Mesothelial cell of epicardium (in vitro differentiated cells): ENCODE results near the gene ZNF329. TPM values are rescaled to one million over a fixed set of nuclear protein-coding genes. Genes with fewer than 3 reads are reported as not detected.
"Not testable (repeated sequence)": the region's sequence is repeated elsewhere in the genome, so short reads cannot be mapped to it uniquely, and the experiment has no call there.

ENCODE experiments used
- DNase-seq, 2 experiments: peaks; one replicate each; pipeline ENCODE4 v3.0.0; 2021; ENCODE audit warnings: low spot score in 2 of 2; ENCODE audit not compliant: unreplicated experiment in 2 of 2
- H3K27ac Mint-ChIP-seq: 2 replicates; pipeline ENCODE4 v1.8.0; 2021; ENCODE audit warnings: mixed read lengths
- H3K27me3 Mint-ChIP-seq: 2 replicates; pipeline ENCODE4 v1.8.0; 2021; ENCODE audit warnings: low read depth, mixed read lengths
- H3K36me3 Mint-ChIP-seq: 2 replicates; pipeline ENCODE4 v1.8.0; 2021; ENCODE audit warnings: mixed read lengths
- H3K4me1 Mint-ChIP-seq: 2 replicates; pipeline ENCODE4 v1.8.0; 2021; ENCODE audit warnings: mixed read lengths
- H3K4me3 Mint-ChIP-seq: 2 replicates; pipeline ENCODE4 v1.8.0; 2021; ENCODE audit warnings: mild to moderate bottlenecking, moderate library complexity, mixed read lengths
- H3K9me3 Mint-ChIP-seq: 2 replicates; pipeline ENCODE4 v1.8.0; 2021; ENCODE audit warnings: mixed read lengths
- total RNA-seq: library from RNA; stranded (reverse); gene quantifications from 3 replicates; pipeline ENCODE4 v1.2.1, GENCODE V29; 2021
- TF ChIP-seq, protein P1 (sequence below): fragments of 200-600 bp; sonication (generic); IDR thresholded peaks from one replicate; pipeline ENCODE4 v1.5.0; 2021; ENCODE audit warnings: antibody characterized with exemption; ENCODE audit not compliant: unreplicated experiment

Gene ZNF329
- total RNA-seq, 1 donor from 2014 or later, result 13.6 TPM

DNA sequence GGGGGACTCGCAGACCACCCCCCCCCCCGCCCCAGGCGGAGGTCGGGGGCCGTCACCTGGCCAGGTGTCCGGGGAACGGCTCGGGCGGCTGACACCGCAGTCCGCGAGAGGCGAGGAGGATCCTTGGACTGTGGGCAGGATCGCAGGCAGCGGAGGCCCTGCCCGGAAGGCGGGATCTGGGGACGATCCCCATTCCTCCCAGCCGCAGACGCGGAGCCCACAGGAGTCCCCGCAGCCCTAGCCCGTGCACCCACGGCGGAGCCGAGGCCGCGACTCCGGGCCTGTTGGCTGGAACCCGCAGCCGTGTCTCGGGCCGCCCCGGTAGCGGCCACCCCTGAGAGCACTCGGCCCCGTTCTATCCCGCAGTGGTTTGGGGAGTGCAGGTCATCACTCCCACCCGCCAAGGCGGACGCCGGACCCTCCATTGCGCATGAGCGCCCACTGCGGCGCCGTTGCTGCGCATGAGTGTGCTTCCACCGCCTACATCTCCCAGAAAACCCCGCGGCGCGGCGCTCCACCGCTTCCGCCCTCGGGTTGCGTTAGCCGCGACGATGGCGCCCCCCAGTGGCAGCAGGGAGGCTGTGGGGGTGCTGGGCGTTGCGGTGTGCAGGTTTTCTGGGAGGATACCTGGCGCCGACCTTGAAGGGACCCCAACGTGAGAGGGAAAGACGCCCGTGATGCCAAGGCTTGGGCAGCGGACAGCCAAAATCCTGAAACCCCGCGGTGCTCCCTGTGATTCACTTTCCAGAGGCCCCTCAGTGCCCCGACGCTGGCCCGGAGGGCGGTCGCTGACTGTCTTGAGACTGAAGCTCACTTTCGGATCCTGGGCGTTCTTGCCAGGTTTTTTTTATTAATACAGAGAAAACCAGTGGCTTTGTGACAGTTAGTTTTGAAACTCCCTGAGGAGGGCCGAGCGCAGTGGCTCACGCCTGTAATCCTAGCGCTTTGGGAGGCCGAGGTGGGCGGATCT is 4.4 kb upstream of the ZNF329 start:
- TF ChIP-seq, protein P1, sequence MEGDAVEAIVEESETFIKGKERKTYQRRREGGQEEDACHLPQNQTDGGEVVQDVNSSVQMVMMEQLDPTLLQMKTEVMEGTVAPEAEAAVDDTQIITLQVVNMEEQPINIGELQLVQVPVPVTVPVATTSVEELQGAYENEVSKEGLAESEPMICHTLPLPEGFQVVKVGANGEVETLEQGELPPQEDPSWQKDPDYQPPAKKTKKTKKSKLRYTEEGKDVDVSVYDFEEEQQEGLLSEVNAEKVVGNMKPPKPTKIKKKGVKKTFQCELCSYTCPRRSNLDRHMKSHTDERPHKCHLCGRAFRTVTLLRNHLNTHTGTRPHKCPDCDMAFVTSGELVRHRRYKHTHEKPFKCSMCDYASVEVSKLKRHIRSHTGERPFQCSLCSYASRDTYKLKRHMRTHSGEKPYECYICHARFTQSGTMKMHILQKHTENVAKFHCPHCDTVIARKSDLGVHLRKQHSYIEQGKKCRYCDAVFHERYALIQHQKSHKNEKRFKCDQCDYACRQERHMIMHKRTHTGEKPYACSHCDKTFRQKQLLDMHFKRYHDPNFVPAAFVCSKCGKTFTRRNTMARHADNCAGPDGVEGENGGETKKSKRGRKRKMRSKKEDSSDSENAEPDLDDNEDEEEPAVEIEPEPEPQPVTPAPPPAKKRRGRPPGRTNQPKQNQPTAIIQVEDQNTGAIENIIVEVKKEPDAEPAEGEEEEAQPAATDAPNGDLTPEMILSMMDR, result peak; percentile 96

DNA sequence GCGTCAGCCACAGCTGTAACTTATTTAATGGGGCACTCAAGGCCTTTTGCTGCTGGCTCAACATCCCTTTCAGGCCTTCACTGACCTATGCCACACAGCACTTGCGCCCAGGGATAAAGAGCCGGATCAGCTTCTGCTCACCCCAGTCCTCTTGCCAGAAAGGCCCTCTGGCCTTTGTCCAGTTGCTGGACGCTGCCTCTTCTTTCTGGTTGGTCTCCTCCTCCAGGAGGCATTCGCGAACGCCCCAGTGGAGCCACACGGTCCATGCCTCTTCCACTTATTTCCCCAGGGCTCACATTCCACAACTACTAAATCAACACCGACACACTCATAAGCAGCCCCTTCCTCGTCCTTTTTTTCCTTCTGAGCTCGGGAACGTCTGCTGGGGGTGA is 3.7 kb upstream of the ZNF329 start:
- Mint-ChIP-seq H3K9me3 (peaks cover 20% of the 10 kb centered on the region), H3K4me3 (peak overlapping the region; percentile 87), H3K36me3 (peaks cover 21% of the 10 kb centered on the region), H3K4me1 (peaks cover 13% of the 10 kb centered on the region), H3K27me3 (no peaks in the 10 kb centered on the region), H3K27ac (peak overlapping the region; percentile 98)
- DNase-seq, result no peak
- TF ChIP-seq, protein P1, result no peak

More for the DNA sequence above, 4.4 kb upstream of the ZNF329 start:
- H3K4me1 Mint-ChIP-seq, result peaks cover 8% of the 10 kb centered on the region
- H3K27ac Mint-ChIP-seq, result peak overlapping the region; percentile 98
- peaks cover 16% of the 10 kb centered on the region for H3K36me3 Mint-ChIP-seq
- H3K27me3 Mint-ChIP-seq, result no peaks in the 10 kb centered on the region
- peaks cover 15% of the 10 kb centered on the region for H3K9me3 Mint-ChIP-seq
- peak overlapping the region; percentile 87 for H3K4me3 Mint-ChIP-seq
- DNase-seq, result peak; percentile 99

DNA sequence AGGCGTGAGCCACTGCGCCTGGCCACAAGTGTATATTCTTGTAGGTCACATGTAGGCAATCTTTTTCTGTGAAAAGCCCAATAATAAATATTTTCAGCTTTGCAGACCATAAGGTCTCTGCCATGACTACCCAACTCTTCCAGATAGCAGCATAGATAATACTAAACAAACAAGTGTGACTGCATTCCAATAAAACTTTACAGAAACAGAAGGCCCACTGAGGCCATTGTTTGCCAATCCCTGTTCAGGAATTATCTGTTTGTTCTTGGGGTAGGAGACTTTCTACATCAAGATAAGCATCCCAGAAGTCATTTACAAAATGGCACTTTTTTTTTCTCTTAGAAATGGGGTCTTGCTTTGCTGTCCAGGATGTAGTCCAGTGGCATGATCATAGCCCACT is 2.8 kb upstream of the ZNF329 start:
- peaks cover 24% of the 10 kb centered on the region for H3K9me3 Mint-ChIP-seq
- H3K4me3 Mint-ChIP-seq, result peak overlapping the region; percentile 87
- TF ChIP-seq, protein P1, result no peak
- no peaks in the 10 kb centered on the region for H3K27me3 Mint-ChIP-seq
- no peak for DNase-seq
- peaks cover 13% of the 10 kb centered on the region for H3K4me1 Mint-ChIP-seq
- peaks cover 29% of the 10 kb centered on the region for H3K36me3 Mint-ChIP-seq
- no peak overlapping the region for H3K27ac Mint-ChIP-seq

DNA sequence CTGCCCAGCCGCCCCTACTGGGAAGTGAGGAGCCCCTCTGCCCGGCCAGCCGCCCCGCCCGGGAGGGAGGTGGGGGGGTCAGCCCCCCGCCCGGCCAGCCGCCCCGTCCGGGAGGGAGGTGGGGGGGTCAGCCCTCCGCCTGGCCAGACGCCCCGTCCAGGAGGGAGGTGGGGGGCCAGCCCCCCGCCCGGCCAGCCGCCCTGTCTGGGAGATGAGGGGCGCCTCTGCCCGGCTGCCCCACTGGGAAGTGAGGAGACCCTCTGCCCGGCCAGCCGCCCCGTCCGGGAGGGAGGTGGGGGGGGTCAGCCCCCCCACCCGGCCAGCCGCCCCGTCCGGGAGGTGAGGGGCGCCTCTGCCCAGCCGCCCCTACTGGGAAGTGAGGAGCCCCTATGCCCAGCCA is 3.1 kb downstream of the ZNF329 start:
- not testable (repeated sequence) for H3K27ac Mint-ChIP-seq, H3K4me1 Mint-ChIP-seq, H3K27me3 Mint-ChIP-seq, H3K4me3 Mint-ChIP-seq, DNase-seq
- H3K9me3 Mint-ChIP-seq, result peaks cover 37% of the 10 kb centered on the region
- H3K36me3 Mint-ChIP-seq, result peaks cover 43% of the 10 kb centered on the region

DNA sequence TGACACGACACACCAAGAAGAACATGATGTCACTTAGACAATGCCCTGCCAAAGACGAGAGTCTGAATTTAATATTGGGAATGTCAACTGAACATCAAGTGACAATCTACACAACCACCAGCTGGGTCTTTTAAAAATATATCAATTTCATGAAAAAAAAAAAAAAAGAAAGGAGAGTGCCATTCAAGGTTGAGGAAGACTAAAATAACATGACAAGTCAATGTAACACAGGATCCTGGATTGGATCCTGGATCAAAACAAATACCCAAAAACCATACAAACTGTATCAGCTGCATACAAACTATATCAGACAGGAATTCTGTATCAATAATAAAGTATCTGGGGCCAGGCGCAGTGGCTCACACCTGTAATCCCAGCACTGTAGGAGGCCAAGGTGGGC is 4.7 kb downstream of the ZNF329 start:
- H3K27me3 Mint-ChIP-seq, result no peaks in the 10 kb centered on the region
- TF ChIP-seq, protein P1, result no peak
- no peak overlapping the region for H3K27ac Mint-ChIP-seq
- H3K4me3 Mint-ChIP-seq, result no peak overlapping the region
- no peak for DNase-seq
- H3K9me3 Mint-ChIP-seq, result peaks cover 32% of the 10 kb centered on the region
- H3K36me3 Mint-ChIP-seq, result peaks cover 47% of the 10 kb centered on the region
- peaks cover 7% of the 10 kb centered on the region for H3K4me1 Mint-ChIP-seq

DNA sequence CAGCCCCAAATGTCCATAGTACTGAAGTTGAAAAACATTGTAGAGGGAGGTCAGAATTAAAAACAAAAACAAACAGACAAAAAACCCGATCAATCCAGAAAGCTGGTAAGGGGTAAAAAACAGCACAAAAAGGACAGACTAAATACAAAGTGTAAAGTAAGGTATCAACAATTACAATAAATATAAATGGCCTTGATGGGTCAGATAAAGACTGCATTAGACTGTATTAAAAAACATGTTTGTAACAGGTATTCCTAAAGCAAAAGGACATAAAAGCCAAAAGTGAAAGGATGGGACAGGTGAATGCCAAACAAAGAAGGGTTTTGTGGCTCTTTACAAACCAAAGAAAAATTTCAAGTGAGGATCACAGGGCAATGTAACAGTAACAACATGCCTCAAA is 16.3 kb downstream of the ZNF329 start:
- H3K9me3 Mint-ChIP-seq, result peaks cover 63% of the 10 kb centered on the region
- H3K36me3 Mint-ChIP-seq, result peaks cover 85% of the 10 kb centered on the region
- no peaks in the 10 kb centered on the region for H3K4me1 Mint-ChIP-seq
- no peaks in the 10 kb centered on the region for H3K27me3 Mint-ChIP-seq
- TF ChIP-seq, protein P1, result no peak
- no peak overlapping the region for H3K27ac Mint-ChIP-seq
- no peak overlapping the region for H3K4me3 Mint-ChIP-seq
- DNase-seq, result no peak
